Natural killer cell (primary cell): ENCODE results near the gene GRID1. TPM values are rescaled to one million over a fixed set of nuclear protein-coding genes. Genes with fewer than 3 reads are reported as not detected.

Experiments used
- ATAC-seq, 3 donors: fragments of 150-1000 bp in 2 of 3; fragments of 200-7000 bp in 1 of 3; cut with Tn5 transposase; 1 replicate in 1 of 3; 2 replicates in 2 of 3; pipeline ENCODE4 v1.10.0; 2021; ENCODE audit warnings: mild to moderate bottlenecking in 2 of 3, moderate library complexity in 2 of 3
- DNase-seq, 2 donors: peaks; one replicate each; pipeline versions ENCODE4 v3.0.0 to v3.0.0-alpha.2; 2013 to 2021; ENCODE audit warnings: mixed read lengths in 1 of 2
- H3K27ac ChIP-seq: one replicate; pipeline ENCODE4 v1.5.1; 2013; ENCODE audit warnings: mild to moderate bottlenecking, low read length
- H3K27me3 ChIP-seq: one replicate; pipeline ENCODE4 v1.6.1; 2013; ENCODE audit warnings: low read length; ENCODE audit not compliant: control insufficient read depth, insufficient read depth
- H3K36me3 ChIP-seq: one replicate; pipeline ENCODE4 v1.6.1; 2013; ENCODE audit warnings: low read length; ENCODE audit not compliant: control insufficient read depth, insufficient read depth
- H3K4me1 ChIP-seq: one replicate; pipeline ENCODE4 v1.6.1; 2013; ENCODE audit warnings: low read length; ENCODE audit not compliant: control insufficient read depth, insufficient read depth
- H3K4me3 ChIP-seq: one replicate; pipeline ENCODE4 v1.5.1; 2013; ENCODE audit warnings: low read length
- H3K9me3 ChIP-seq: one replicate; pipeline ENCODE4 v1.6.1; 2013; ENCODE audit warnings: low read length; ENCODE audit not compliant: control insufficient read depth, insufficient read depth
- H3K27ac Mint-ChIP-seq, 2 donors: one replicate each; pipeline ENCODE4 v1.8.0; 2022; ENCODE audit warnings: mild to moderate bottlenecking in 2 of 2, mixed read lengths in 2 of 2, moderate library complexity in 1 of 2
- H3K27me3 Mint-ChIP-seq, 2 donors: one replicate each; pipeline ENCODE4 v1.8.0; 2022; ENCODE audit warnings: low read depth in 2 of 2, mixed read lengths in 2 of 2
- H3K36me3 Mint-ChIP-seq: one replicate; pipeline ENCODE4 v1.8.0; 2022; ENCODE audit warnings: mixed read lengths
- H3K4me1 Mint-ChIP-seq, 2 donors: one replicate each; pipeline ENCODE4 v1.8.0; 2022; ENCODE audit warnings: mixed read lengths in 2 of 2
- H3K4me3 Mint-ChIP-seq: one replicate; pipeline ENCODE4 v1.8.0; 2022; ENCODE audit warnings: mild to moderate bottlenecking, moderate library complexity, mixed read lengths
- H3K9me3 Mint-ChIP-seq, 2 donors: one replicate each; pipeline ENCODE4 v1.8.0; 2022; ENCODE audit warnings: mixed read lengths in 2 of 2
- WGBS: methylation state at CpG from one replicate; pipeline ENCODE4 v1.1.7; 2013; ENCODE audit warnings: missing lambda C conversion rate; ENCODE audit not compliant: insufficient coverage; 5-methylcytosine and 5-hydroxymethylcytosine counted together
- intact Hi-C: fragments of 100-400 bp; cut with micrococcal nuclease; formaldehyde crosslinking; loops from one replicate; pipeline ENCODE4 v1.14.2; 2022
- total RNA-seq, 4 donors: library from RNA; stranded (reverse); fragments of 120-200 nt in 1 of 4; gene quantifications; one replicate each; pipeline versions ENCODE4 v1.2.3 to v1.2.4, GENCODE V29; 2013 to 2022
- TF ChIP-seq, protein P1 (sequence below): fragments of 200-600 bp; IDR thresholded peaks from one replicate; pipeline ENCODE4 v1.8.0; 2022; ENCODE audit warnings: antibody characterized with exemption

GRID1 gene
- total RNA-seq, 3 donors from 2014 or later (not counting 1 experiment from before 2014, with no cell fraction given) = not detected

DNA sequence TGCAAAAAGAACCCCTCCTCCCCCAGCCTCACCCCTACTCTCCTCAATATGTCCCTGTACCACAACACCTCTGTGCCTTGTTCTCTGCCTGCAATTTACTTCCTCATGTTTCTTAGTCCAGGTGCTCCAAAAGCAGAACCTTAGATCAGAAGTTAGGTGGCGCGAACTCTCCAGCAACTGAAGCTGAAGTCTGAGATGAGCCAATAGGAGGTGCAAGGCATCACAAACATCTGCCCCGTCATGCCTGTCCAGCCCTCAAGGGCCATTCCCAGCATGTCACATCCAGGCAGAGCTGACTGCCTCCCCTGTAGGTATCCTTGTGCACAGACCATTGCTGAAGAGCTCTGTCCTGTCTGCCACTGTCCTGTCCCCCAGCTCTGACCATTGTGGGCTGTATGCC lies 508.8 kb downstream of the GRID1 start:
- TF ChIP-seq, protein P1, sequence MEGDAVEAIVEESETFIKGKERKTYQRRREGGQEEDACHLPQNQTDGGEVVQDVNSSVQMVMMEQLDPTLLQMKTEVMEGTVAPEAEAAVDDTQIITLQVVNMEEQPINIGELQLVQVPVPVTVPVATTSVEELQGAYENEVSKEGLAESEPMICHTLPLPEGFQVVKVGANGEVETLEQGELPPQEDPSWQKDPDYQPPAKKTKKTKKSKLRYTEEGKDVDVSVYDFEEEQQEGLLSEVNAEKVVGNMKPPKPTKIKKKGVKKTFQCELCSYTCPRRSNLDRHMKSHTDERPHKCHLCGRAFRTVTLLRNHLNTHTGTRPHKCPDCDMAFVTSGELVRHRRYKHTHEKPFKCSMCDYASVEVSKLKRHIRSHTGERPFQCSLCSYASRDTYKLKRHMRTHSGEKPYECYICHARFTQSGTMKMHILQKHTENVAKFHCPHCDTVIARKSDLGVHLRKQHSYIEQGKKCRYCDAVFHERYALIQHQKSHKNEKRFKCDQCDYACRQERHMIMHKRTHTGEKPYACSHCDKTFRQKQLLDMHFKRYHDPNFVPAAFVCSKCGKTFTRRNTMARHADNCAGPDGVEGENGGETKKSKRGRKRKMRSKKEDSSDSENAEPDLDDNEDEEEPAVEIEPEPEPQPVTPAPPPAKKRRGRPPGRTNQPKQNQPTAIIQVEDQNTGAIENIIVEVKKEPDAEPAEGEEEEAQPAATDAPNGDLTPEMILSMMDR = no peak
- intact Hi-C loops = no loop called here
- Mint-ChIP-seq H3K4me3 (no peak overlapping the region), H3K9me3 (peaks cover 12 to 18% of the 10 kb centered on the region in 2 donors), H3K36me3 (no peaks in the 10 kb centered on the region), H3K27me3 (no peaks in the 10 kb centered on the region), H3K27ac (no peak overlapping the region), H3K4me1 (no peaks in the 10 kb centered on the region)
- H3K27me3 ChIP-seq = no peaks in the 10 kb centered on the region
- H3K4me3 ChIP-seq = no peak overlapping the region
- 89% methylated on average over 3 of the region's 3 CpGs for WGBS
- no peaks in the 10 kb centered on the region for H3K4me1 ChIP-seq
- no peak for ATAC-seq
- H3K27ac ChIP-seq = no peak overlapping the region
- H3K36me3 ChIP-seq = no peaks in the 10 kb centered on the region
- peaks cover 5% of the 10 kb centered on the region for H3K9me3 ChIP-seq
- no peak for DNase-seq

DNA sequence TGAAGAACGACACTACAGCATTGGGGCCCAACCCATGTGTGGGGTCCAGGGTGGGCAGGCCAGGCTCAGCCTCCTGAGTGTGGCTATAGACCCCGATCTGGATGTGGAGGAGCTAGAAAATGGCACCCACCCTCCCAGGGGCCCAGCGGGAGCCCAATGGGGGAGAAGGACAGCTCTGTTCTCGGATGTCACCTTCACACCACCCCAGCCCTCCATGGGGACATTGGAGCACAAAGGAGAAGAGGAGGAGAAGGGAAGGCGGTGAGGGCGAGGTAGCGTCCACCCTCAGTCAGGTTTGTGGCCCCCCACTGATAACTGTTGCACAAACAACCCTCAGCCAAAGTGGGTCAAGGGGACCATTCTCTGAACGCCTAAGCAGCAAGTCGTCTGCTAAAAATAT lies 509.3 kb downstream of the GRID1 start:
- no peak for ATAC-seq
- Histone ChIP-seq H3K9me3 (peaks cover 5% of the 10 kb centered on the region), H3K27ac (no peak overlapping the region), H3K4me1 (no peaks in the 10 kb centered on the region), H3K36me3 (no peaks in the 10 kb centered on the region), H3K27me3 (no peaks in the 10 kb centered on the region), H3K4me3 (no peak overlapping the region)
- intact Hi-C loops = no loop called here
- TF ChIP-seq, protein P1 = no peak
- no peak overlapping the region for H3K4me3 Mint-ChIP-seq
- no peak overlapping the region for H3K27ac Mint-ChIP-seq
- no peaks in the 10 kb centered on the region for H3K27me3 Mint-ChIP-seq
- peaks cover 12 to 18% of the 10 kb centered on the region in 2 donors for H3K9me3 Mint-ChIP-seq
- no peaks in the 10 kb centered on the region for H3K4me1 Mint-ChIP-seq
- no peaks in the 10 kb centered on the region for H3K36me3 Mint-ChIP-seq
- 83% methylated on average over 7 of the region's 9 CpGs for WGBS
- no peak for DNase-seq

DNA sequence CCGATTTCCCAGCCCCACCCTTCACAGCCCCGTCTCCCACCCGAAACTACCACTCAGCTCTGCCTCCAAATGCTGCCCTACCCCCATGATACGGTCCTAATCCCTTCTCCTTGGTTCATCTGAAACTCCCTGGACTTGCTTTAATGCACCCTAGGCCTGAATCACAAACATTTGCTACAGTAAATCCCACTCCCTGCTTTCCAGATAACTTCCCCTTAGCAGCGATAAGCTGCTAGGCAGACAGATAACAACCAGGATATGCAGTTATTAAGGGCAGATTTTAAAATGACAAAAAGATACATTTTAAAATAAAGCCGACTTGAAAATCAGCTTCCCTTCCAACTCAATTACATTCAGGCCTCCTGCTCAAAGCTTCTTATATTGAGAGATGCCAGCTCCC lies 514.7 kb downstream of the GRID1 start:
- H3K4me3 Mint-ChIP-seq = no peak overlapping the region
- 88% methylated on average over 6 of the region's 6 CpGs for WGBS
- H3K4me1 Mint-ChIP-seq = no peaks in the 10 kb centered on the region
- Histone ChIP-seq H3K27ac (no peak overlapping the region), H3K4me1 (no peaks in the 10 kb centered on the region), H3K4me3 (no peak overlapping the region), H3K36me3 (no peaks in the 10 kb centered on the region), H3K27me3 (no peaks in the 10 kb centered on the region), H3K9me3 (peaks cover 9% of the 10 kb centered on the region)
- DNase-seq (no peak), ATAC-seq (no peak)
- TF ChIP-seq, protein P1 = no peak
- H3K9me3 Mint-ChIP-seq = peaks cover 13 to 15% of the 10 kb centered on the region in 2 donors
- H3K27ac Mint-ChIP-seq = no peak overlapping the region
- H3K27me3 Mint-ChIP-seq = no peaks in the 10 kb centered on the region
- no peaks in the 10 kb centered on the region for H3K36me3 Mint-ChIP-seq
- intact Hi-C loops = no loop called here

DNA sequence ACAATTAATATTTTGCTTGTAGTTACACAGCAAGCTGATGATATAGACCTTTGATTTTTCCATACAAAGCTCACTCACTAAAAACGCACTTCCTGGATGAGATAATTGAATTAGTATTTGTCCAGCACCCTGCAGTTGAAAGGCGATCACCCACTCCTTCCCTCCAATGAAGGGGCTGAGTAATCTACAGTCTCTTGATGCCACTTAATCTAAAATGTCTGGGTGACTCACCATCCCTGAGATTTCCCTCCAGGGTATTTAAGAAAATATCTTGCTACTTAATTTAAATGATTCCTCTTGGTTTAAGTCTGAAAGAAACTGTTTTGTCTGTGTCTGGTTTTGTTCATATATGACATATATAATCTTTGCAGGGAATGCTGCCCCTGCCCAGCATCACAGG lies 515.3 kb downstream of the GRID1 start:
- H3K36me3 Mint-ChIP-seq = no peaks in the 10 kb centered on the region
- no peaks in the 10 kb centered on the region for H3K27me3 Mint-ChIP-seq
- H3K4me3 Mint-ChIP-seq = no peak overlapping the region
- Histone ChIP-seq H3K36me3 (no peaks in the 10 kb centered on the region), H3K9me3 (peaks cover 8% of the 10 kb centered on the region), H3K27ac (no peak overlapping the region), H3K4me3 (no peak overlapping the region), H3K27me3 (no peaks in the 10 kb centered on the region), H3K4me1 (no peaks in the 10 kb centered on the region)
- TF ChIP-seq, protein P1 = no peak
- ATAC-seq = no peak
- 89% methylated on average over 1 of the region's 2 CpGs for WGBS
- H3K27ac Mint-ChIP-seq = no peak overlapping the region
- H3K4me1 Mint-ChIP-seq = no peaks in the 10 kb centered on the region
- DNase-seq = no peak
- intact Hi-C loops = no loop called here
- H3K9me3 Mint-ChIP-seq = peaks cover 9 to 13% of the 10 kb centered on the region in 2 donors
